ENCODE data around the gene RAB4B.
"Not testable (repeated sequence)": the region's sequence is repeated elsewhere in the genome, so short reads cannot be mapped to it uniquely, and the experiment has no call there.

The RAB4B gene

GRCh38 chr19:40803857-40804782 is 26.1 kb downstream of the RAB4B start:
- no peak for DNase-seq (ENCODE audit: low read depth)

DNA sequence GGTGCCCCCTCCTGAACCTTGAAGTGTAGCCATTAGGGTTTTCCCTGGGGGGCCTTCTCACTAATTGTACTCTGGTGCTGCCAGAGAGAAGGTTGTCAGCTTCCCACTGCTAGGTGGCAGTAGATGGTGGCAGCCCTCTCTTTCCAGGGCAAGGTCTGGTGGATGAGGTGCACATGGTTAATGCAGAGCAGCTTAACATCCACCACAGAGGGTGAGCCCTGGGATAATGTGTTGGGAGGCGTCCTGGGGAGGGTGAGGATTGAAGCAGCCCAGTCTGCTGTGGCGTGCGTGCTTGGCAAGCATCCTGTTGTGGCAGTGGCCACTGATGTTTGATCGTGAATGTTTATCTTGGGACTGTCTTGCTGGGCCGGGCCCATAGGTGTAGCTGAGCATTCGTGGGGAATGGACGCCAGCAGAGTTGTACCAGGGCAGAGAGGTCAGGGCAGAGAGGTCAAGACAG is 26.8 kb downstream of the RAB4B start:
- no peak for DNase-seq (ENCODE audit: low read depth)

GRCh38 chr19:40805258-40805868 is 27.3 kb downstream of the RAB4B start:
- no peak for DNase-seq (ENCODE audit: low read depth)

DNA sequence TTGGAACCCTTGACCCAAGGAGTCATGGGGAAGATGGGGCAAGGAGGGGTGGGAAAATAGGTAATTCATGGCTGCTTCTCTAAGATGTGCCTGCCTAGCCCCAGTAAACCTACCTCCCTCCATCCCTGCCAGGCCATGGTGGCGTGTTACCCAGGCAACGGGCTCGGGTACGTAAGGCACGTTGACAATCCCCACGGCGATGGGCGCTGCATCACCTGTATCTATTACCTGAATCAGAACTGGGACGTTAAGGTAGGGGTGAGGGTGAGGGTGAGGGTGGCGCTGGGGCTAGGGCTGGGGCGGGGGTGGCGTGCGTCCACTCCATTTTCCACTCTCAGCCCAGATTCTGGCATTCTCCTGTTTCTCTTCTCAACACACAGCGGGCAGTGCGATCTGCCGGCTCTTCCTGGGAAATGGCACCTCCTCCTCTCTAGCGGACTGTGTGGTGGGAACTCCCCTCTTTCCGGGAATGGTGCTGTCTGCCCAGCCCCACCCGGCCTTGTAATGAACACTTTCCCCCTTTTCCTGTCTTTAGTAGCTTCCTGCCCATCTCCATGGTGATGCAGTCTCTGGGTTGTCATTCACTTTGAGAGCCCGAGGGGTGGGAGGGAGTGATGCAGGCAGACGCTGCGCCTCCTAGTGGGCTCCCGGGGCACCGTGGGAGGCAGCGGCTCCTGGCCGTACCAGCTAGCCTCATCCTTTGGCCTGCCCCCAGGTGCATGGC is 28.5 kb downstream of the RAB4B start:
- peak; percentile 65 for DNase-seq (ENCODE audit: low read depth)

- no peak for DNase-seq (ENCODE audit: low read depth)
Measured at GRCh38 chr19:40807147-40808020, 29.3 kb downstream of the RAB4B start.

- DNase-seq (ENCODE audit: low read depth): no peak
Measured at GRCh38 chr19:40808021-40808325, 29.9 kb downstream of the RAB4B start.

DNA sequence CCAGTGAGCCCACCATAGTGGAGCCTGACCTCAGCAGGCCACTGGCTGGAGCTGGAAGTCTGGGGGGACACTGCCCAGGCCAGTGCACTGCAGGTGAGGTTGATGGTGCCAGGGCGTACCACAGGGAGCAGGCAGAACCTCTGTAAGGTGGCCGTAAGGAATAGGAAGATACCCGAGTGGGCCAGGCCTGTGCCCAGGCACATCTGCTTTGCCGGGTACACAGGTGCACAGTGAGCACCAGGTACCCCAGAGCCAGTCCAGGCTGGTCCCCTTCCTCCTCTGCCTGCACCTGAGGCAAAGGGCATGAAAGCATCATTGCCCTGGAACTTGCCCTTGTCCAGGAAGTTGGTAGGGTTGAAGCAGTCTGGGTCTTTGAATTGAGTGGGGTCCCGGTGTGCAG is 30.4 kb downstream of the RAB4B start:
- DNase-seq (ENCODE audit: low read depth): no peak

GRCh38 chr19:40809358-40810086 is 31.5 kb downstream of the RAB4B start:
- no peak for DNase-seq (ENCODE audit: low read depth)

DNA sequence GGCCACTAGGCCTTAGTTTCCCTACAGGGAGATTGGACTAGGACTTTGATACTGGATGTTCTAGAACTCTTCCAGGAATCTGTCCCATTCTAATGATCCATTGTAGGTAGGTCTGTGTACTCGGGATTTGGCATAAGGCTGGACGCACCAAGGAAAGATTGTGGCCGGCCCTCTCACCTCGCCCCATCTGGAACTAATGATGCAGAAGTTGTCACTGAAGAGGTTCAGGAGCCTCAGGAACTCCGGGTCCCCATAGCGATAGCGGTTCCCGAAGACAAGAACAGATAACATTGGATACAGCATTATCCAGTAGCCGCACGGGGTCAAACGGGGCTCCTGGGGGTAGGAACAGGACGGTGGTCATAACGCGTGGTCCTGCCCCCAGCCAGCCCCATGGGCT is 32.1 kb downstream of the RAB4B start:
- DNase-seq (ENCODE audit: low read depth): no peak

- peak; percentile 34 for DNase-seq (ENCODE audit: low read depth)
Measured at GRCh38 chr19:40810649-40811408, 32.8 kb downstream of the RAB4B start.

- DNase-seq (ENCODE audit: low read depth): no peak
Measured at GRCh38 chr19:40811478-40812341, 33.7 kb downstream of the RAB4B start.

DNA sequence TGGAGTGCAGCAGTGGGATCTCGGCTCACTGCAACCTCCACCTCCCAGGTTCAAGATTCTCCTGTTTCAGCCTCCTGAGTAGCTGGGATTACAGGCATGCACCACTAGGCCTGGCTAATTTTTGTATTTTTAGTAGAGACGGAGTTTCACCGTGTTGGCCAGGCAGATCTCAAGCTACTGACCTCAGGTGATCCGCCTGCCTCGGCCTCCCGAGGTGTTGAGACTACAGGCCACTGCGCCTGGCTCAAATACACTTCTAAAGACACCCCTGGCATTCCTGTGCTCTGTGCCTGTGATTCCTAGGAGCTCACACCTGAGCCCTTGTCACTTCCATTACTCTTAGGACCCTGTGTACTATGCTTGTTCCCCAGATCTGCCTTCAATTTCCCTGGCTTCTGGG is 34.5 kb downstream of the RAB4B start:
- not testable (repeated sequence) for DNase-seq (ENCODE audit: low read depth)

- DNase-seq (ENCODE audit: low read depth): no peak
Measured at GRCh38 chr19:40813182-40813581, 35.1 kb downstream of the RAB4B start.

DNA sequence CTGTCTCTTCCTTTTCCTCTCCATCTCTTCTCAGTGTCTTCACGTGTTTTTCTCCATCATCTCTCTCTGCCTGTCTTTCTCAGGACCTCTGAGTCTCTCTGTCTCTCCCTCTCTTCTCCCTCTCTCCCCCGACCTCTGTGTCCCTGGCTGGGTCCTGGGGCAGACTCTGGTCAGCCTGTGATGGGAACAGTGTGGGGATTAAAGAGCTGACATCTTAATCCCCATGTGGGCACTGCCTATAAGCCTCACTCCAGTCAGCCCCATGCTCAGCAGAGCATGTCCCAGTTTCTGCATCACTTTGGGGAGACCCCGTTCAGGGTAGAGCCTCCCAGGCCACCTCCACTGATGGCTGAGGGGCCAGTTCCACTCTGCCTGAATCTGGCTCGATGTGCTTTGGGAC is 37.2 kb downstream of the RAB4B start:
- DNase-seq (ENCODE audit: low read depth): no peak

- DNase-seq (ENCODE audit: low read depth): peak; percentile 70
Measured at GRCh38 chr19:40818480-40819399, 40.7 kb downstream of the RAB4B start.

GRCh38 chr19:40819479-40820234 is 41.6 kb downstream of the RAB4B start:
- DNase-seq (ENCODE audit: low read depth): peak; percentile 41

GRCh38 chr19:40822161-40822560 is 44.1 kb downstream of the RAB4B start:
- DNase-seq (ENCODE audit: low read depth): no peak
